AG04449 (cell line): ENCODE measurements around the gene VPS13D.

ENCODE experiments used
- CTCF ChIA-PET: fragments of 350-600 bp; formaldehyde crosslinking; extraction: SDS; loops from one replicate; lab custom pipeline; 2021; ENCODE audit warnings: antibody characterized with exemption; lab: Yijun Ruan, JAX
- POLR2A ChIA-PET: fragments of 400-600, 350-600 bp; formaldehyde crosslinking; extraction: SDS; loops from one replicate; lab custom pipeline; 2020; ENCODE audit warnings: antibody characterized with exemption, inconsistent platforms; lab: Yijun Ruan, JAX
- DNase-seq: peaks from one replicate; pipeline ENCODE4 v3.0.0-alpha.2; 2010; ENCODE audit warnings: low read depth, low spot score
- H3K4me3 ChIP-seq: 2 replicates; pipeline ENCODE4 v1.5.1; 2011; ENCODE audit warnings: low read depth, mild to moderate bottlenecking, control low read depth, low read length
- TF ChIP-seq, protein P1 (sequence below): IDR thresholded peaks from one replicate; pipeline ENCODE4 v1.5.1; 2011; ENCODE audit warnings: mild to moderate bottlenecking, moderate library complexity, low read length, control low read depth, inconsistent platforms; ENCODE audit not compliant: insufficient read depth; ENCODE audit errors: missing control alignments

VPS13D gene

DNA sequence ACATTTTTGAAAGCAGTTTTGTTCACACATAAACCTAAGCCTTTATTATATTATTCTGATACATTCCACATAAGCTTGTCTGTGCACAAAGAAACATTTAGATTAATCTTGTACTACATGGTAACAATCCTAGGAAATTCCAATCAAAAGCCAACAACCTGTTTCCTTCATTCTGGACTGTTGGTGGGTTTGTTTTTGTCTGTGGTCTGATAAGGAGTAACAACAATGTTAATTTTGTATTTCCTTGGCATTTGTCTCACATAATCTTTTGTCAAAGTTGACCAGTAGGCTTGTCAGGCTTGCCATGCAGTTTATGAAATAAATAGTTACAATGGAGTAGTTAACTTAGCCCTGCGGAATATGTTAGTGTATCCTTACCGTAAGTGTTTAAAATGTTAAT lies 204.9 kb downstream of the VPS13D start:
- CTCF ChIA-PET = interaction anchor here (0.9 to 1.7 kb wide), 3 partner anchors 19 to 180 kb away, joined by 3 to 4 read pairs (median 3); no protein-coding TSS in a partner anchor
- POLR2A ChIA-PET = no interaction called here
- DNase-seq = no peak

DNA sequence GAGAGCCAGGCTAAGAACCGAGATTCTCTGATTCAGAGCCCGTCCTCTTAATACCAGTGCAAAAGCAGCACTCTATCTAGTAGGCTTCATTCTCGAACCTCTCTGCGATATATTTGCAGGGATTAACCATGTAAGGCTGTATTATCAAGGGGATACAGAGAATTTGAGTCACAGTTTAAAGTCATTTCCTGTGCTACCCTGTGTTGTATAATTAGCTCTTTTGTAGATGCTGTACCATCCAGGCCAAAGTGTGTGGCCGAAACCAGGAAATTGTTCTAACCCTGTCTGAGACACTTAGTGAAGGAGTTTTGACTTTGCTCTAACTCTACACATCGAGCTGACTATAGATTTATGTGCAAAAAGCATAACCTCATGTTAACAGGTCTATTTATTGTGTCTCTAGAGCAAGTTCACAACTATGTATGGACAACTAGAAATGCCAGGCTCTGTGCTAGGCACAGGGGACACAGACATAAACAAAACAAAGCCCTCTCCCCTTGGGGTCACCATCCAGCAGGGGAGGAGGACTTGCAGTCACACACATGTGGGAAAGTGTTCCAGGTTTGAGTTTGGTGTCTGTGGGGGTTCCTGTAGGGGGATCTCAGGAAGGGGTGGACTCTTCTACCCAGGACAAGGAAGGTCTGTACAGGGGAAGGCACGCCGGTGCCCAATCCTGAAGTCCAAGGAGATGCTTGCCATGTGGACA lies 206.0 kb downstream of the VPS13D start:
- H3K4me3 ChIP-seq = no peak overlapping the region
- ChIA-PET CTCF (interaction anchor here (0.7 to 1.7 kb wide), 3 partner anchors 20 to 184 kb away, joined by 3 to 6 read pairs (median 4); no protein-coding TSS in a partner anchor), POLR2A (no interaction called here)
- TF ChIP-seq, protein P1, sequence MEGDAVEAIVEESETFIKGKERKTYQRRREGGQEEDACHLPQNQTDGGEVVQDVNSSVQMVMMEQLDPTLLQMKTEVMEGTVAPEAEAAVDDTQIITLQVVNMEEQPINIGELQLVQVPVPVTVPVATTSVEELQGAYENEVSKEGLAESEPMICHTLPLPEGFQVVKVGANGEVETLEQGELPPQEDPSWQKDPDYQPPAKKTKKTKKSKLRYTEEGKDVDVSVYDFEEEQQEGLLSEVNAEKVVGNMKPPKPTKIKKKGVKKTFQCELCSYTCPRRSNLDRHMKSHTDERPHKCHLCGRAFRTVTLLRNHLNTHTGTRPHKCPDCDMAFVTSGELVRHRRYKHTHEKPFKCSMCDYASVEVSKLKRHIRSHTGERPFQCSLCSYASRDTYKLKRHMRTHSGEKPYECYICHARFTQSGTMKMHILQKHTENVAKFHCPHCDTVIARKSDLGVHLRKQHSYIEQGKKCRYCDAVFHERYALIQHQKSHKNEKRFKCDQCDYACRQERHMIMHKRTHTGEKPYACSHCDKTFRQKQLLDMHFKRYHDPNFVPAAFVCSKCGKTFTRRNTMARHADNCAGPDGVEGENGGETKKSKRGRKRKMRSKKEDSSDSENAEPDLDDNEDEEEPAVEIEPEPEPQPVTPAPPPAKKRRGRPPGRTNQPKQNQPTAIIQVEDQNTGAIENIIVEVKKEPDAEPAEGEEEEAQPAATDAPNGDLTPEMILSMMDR = no peak
- no peak for DNase-seq

More for the DNA sequence above, 204.9 kb downstream of the VPS13D start:
- no peak overlapping the region for H3K4me3 ChIP-seq
- TF ChIP-seq, protein P1 = no peak

DNA sequence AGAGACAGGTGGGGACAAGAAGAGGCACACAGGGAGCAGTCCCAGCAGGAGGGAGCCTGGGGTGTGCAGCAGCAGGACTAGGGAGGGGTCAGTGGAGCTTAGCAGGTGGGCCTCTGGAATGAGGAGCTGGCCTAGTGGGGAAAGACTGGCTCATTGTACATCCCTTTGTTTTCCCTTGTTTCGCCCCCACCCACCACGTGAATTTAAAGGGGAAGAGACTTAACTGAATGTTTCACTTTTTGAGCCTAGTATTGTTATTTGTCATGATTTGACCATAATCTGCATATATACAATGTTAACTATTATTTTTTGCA lies 206.5 kb downstream of the VPS13D start:
- no peak for DNase-seq
- no peak overlapping the region for H3K4me3 ChIP-seq
- ChIA-PET CTCF (interaction anchor here (1.3 to 1.7 kb wide), 2 partner anchors 10 to 183 kb away, joined by 4 to 6 read pairs; no protein-coding TSS in a partner anchor), POLR2A (no interaction called here)
- TF ChIP-seq, protein P1 = no peak

DNA sequence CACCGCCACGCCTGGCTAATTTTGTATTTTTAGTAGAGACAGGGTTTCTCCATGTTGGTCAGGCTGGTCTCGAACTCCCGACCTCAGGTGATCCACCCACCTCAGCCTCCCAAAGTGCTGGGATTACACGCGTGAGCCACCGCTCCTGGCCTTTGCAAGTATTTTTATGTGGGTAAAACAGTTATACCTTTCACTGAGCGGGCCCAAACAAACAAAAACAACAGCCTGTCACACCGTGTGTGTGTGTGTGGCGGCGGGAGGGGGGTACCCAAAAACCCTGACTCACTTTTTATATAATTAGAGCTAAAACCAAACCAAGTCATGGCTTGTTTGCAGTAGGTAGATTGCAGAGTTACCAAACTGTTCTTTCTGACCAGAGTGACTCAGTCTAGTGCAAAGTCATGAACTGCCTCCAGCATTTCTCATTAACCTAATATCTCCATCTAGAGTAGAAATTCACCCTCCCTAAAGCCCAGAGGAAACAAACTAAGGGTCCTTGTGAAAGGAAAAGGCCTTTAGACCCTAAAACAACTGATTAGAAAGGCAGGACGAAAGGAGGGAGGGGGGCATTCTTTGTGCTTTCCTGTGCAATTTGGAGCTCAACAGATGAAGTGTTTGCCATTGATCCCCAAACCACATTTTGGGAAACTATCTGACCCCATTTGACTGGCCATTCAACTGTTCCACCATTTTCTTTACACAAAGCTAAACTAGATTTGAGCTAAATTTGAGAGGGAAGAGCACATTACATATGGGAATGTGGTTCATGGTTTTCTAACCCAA lies 207.2 kb downstream of the VPS13D start:
- TF ChIP-seq, protein P1 = no peak
- DNase-seq = no peak
- H3K4me3 ChIP-seq = no peak overlapping the region
- CTCF ChIA-PET = interaction anchor here (1.0 to 1.7 kb wide), 4 partner anchors 9 to 221 kb away, joined by 3 to 6 read pairs (median 4); no protein-coding TSS in a partner anchor
- POLR2A ChIA-PET = no interaction called here

DNA sequence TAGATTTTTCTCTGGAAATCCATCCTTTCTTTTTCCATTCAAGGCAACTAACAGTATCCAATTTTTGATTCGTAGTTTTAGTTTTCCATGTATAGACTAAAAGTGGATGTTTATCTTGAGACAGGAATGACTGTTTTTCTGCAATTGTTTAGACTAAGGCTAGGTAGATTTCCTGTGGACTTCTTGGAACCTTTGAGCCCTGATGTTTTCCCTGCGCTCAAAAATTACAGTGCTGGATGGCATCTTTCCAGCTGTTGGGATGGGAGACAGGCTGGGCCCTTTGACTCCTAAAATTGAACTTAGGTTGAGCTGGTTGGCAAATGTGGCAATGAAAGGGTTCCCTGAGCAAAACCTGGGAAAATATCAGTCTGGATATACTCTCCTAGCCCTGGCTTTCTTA lies 207.8 kb downstream of the VPS13D start:
- no peak overlapping the region for H3K4me3 ChIP-seq
- DNase-seq = no peak
- ChIA-PET CTCF (interaction anchor here (1.0 to 1.3 kb wide), 3 partner anchors 9 to 221 kb away, joined by 3 to 4 read pairs (median 3); no protein-coding TSS in a partner anchor), POLR2A (no interaction called here)
- TF ChIP-seq, protein P1 = no peak
